ENCODE results near the gene LMBR1. TPM values are rescaled to one million over a fixed set of nuclear protein-coding genes. Genes with fewer than 3 reads are reported as not detected.

The LMBR1 gene
- total and polyA plus RNA-seq, 8 donors: 7.5 to 187 (median 97.2) TPM

- H3K9me3 ChIP-seq: no peaks in the 10 kb centered on the region
- 84 to 90% (median 88%) methylated on average over 2 of the region's 2 CpGs for WGBS, 5 donors
- TF ChIP-seq POLR2AphosphoS5 (IDR thresholded peaks at IDR 0.05) (no peak), EP300 (IDR thresholded peaks at IDR 0.05) (no peak), POLR2A (IDR thresholded peaks at IDR 0.05) (no peak), CTCF (IDR thresholded peaks at IDR 0.05) (no peak)
- no peak overlapping the region for H3K27ac ChIP-seq
- intact Hi-C loops (cut with DNase I; ENCODE audit: low total_unique reads): no loop called here
- no peak for DNase-seq
- H3K4me3 ChIP-seq: no peak overlapping the region
- H3K36me3 ChIP-seq: peaks cover 14 to 58% (median 54%) of the 10 kb centered on the region in 4 donors
- peaks cover 0 to 7% (median 2%) of the 10 kb centered on the region in 4 donors for H3K4me1 ChIP-seq
- H3K27me3 ChIP-seq: no peaks in the 10 kb centered on the region
Observed at GRCh38 chr7:156682928-156683327, 210.1 kb downstream of the LMBR1 start.

DNA sequence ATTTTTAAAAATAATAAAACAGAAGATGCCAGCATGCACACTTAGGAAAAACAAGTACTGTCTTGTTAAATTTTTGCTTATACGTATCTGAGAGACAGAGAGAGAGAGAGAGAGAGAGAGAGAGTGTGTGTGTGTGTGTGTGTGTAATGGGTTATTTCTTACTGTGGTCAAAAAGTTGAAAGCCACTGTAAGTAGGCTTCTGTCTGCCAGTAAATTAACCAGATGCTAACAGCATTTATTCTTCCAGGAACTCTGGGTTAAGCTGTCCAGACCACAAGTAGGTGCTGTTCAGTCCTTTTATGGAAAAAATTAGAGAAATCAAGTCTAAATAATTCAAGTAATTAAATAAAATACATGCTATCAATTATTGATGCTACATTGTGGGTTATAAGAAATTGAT, 212.7 kb downstream of the LMBR1 start:
- Histone ChIP-seq H3K36me3 (peaks cover 21 to 76% (median 76%) of the 10 kb centered on the region in 4 donors), H3K27ac (no peak overlapping the region), H3K9me3 (no peaks in the 10 kb centered on the region), H3K4me1 (peaks cover 0 to 3% (median 1%) of the 10 kb centered on the region in 4 donors), H3K27me3 (no peaks in the 10 kb centered on the region), H3K4me3 (no peak overlapping the region)
- 41 to 88% (median 79%) methylated on average over 1 of the region's 1 CpG for WGBS, 5 donors
- TF ChIP-seq EP300 (IDR thresholded peaks at IDR 0.05) (no peak), POLR2A (IDR thresholded peaks at IDR 0.05) (no peak), CTCF (IDR thresholded peaks at IDR 0.05) (no peak), POLR2AphosphoS5 (IDR thresholded peaks at IDR 0.05) (no peak)
- intact Hi-C loops (cut with DNase I; ENCODE audit: low total_unique reads): no loop called here
- DNase-seq: no peak

DNA sequence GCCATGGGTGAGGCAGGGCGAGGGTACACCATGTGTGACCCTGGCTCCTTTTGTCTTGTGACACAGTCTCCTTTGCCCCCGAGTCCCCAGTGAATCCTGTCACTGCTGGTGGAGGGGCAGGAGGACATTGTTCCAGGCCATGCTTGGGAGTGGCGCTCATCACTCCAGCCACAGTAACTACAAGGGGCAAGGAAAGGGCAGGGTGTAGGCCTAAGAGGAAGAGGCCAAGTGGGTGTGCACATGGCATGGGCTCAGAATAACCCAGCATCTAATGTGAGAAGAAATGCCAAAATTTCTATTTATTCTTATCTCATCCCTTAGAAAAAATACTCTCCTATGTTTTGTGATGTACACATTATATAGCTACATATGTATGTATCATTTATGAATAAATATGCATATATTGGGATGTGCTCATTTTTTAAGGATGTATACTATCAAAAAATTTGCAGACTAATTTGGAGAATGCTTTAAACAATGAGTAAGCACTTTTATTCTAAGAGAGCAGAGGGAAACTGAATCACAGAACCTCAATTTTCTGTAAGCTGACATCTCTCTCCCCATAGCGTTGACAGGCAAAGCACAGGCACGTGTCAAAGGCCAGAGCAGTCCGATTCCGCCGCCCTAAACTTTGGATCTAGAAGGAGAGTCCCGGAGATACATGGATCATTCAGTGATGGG, 215.5 kb downstream of the LMBR1 start:
- peaks cover 24 to 67% (median 65%) of the 10 kb centered on the region in 4 donors for H3K36me3 ChIP-seq
- TF ChIP-seq POLR2AphosphoS5 (IDR thresholded peaks at IDR 0.05): no peak
- TF ChIP-seq CTCF (IDR thresholded peaks at IDR 0.05): no peak
- no peak for TF ChIP-seq EP300 (IDR thresholded peaks at IDR 0.05)
- no peak for TF ChIP-seq POLR2A (IDR thresholded peaks at IDR 0.05)
- no peaks in the 10 kb centered on the region for H3K27me3 ChIP-seq
- no peaks in the 10 kb centered on the region for H3K4me1 ChIP-seq
- WGBS, 5 donors: 95 to 98% (median 96%) methylated on average over 9 of the region's 9 CpGs
- intact Hi-C loops (cut with DNase I; ENCODE audit: low total_unique reads): no loop called here
- DNase-seq: no peak
- H3K4me3 ChIP-seq: no peak overlapping the region
- H3K9me3 ChIP-seq: no peaks in the 10 kb centered on the region
- H3K27ac ChIP-seq: no peak overlapping the region

DNA sequence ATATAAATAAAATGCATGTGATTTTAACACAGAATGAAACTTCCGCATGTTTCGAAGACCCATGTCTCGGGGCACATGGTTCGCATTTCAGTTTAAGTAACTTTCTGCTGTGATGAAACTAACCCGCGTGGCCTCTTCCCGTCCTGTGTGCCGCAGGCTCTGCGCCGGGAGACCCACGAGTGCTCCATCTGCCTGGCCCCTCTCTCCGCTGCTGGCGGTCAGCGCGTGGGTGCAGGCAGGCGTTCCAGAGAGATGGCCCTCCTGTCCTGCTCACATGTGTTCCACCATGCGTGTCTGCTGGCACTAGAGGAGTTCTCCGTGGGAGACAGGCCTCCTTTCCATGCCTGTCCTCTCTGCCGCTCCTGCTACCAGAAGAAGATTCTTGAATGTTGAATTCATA, 216.7 kb downstream of the LMBR1 start:
- 86 to 97% (median 89%) methylated on average over 18 to 19 of the region's 19 CpGs for WGBS, 5 donors
- TF ChIP-seq POLR2A (IDR thresholded peaks at IDR 0.05) (no peak), CTCF (IDR thresholded peaks at IDR 0.05) (no peak), EP300 (IDR thresholded peaks at IDR 0.05) (no peak)
- peaks cover 21 to 65% (median 59%) of the 10 kb centered on the region in 4 donors for H3K36me3 ChIP-seq

More for the DNA sequence above, 216.7 kb downstream of the LMBR1 start:
- H3K4me3 ChIP-seq: no peak overlapping the region
- intact Hi-C loops (cut with DNase I; ENCODE audit: low total_unique reads): no loop called here
- no peak overlapping the region for H3K27ac ChIP-seq
- no peaks in the 10 kb centered on the region for H3K9me3 ChIP-seq
- DNase-seq: no peak
- no peaks in the 10 kb centered on the region for H3K27me3 ChIP-seq
- H3K4me1 ChIP-seq: no peaks in the 10 kb centered on the region
